Stimulated activated CD4-positive, alpha-beta T cell treated with anti-CD3 and anti-CD28 coated beads, Interleukin-4, amount 100 ng/mL, for 48 hours (primary cell): ENCODE measurements around the gene PBXIP1.
A peak's percentile ranks its signal among the peaks of the same experiment; 100 is the strongest.
"Not testable (repeated sequence)": the region's sequence is repeated elsewhere in the genome, so short reads cannot be mapped to it uniquely, and the experiment has no call there.

ENCODE experiments used
- DNase-seq, 2 donors: peaks; one replicate each; pipeline ENCODE4 v3.0.0-alpha.2; 2020; ENCODE audit warnings: low read depth in 2 of 2

Gene PBXIP1

DNA sequence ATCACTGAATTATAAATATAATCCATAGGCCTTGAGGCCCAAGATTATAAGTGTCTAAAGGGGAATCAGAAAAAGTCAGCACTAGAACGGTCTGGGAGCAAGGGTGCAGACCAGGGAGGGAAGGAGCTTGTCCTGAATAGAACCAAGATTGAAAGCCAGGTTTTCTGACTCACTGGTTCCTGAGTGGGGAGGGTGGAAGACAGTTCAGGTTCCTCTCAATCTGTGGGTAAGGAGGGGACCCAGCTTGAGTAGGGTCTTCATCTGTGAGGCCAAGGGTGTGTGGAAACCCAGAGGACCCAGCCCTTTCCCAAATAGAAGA, 38.3 kb upstream of the PBXIP1 start:
- no peak for DNase-seq

DNA sequence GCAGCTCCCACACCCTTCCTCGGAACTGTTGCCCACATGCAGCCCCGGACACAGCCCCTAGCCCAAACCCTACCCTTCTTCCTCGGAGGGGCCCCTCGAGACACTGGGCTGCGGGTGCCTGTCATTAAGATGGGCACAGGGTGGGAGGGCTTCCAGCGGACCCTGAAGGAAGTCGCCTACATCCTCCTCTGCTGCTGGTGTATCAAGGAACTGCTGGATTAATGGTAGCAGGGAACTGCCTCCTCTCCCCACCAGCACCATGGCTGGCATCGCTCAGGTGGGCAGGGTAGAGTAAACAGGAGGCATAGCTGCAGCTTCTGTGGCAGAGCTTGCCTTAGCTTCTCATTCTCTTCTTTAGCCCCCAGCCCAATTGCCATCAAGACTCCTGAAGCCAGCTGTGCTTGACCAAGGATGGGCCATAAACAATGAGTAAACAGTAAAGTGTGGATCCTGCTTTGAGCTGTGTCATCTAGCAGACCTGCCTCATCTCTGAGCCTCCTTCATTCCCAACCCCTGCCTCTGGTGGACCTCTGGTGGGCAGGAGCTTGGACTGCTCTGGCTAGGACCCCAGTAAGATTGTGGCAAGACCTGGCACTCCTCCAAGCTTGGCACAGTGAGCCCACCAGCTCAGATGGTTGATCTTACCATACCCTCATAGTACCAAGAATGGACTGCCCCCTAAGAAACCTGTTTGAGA, 37.8 kb upstream of the PBXIP1 start, which contains the start of gene LENEP:
Gene LENEP (plus strand): TSS at position 15 of the 697 bp plus-strand sequence. CDS start 22 bp downstream, at position 37.
- no peak for DNase-seq

DNA sequence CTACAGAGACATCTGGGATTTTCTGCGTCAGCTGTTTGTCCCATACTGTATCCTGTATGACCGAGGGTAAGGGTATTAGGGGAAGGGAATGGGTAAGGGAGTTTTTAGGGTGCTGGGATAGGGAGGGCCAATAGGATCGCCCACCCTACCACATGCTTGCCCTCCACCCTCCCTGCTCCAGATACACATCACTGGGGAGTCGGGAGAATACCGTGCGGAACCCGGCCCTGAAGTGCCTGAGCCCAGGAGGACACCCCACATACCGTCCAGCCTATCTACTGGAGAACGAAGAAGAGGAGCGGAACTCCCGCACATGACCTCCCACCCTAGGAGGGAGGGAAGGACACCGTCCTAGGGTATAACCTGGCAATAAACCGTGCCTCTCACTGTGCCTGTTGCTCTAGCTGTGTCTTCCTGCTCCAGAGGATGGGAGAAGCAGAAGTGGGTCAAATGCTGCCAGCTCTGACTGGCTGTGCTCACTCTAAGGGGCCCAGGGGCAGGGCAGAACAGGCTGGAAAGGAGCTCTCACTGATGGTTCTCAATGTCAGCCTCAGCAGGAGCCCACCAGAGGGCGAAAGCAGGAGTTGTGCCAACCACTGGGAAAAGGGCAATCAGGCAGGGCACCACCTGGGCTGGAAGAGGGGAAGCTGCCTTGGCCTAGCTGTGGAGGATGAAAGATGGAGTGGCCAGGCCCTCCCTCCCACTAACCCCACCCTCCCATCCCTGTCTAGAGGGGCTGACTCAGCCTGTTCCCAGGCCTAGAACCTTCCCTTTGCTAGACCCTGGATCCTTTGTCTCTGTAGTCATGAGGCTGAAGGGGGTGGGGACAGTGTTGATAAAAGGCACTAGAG, 37.0 kb upstream of the PBXIP1 start:
- DNase-seq = no peak

DNA sequence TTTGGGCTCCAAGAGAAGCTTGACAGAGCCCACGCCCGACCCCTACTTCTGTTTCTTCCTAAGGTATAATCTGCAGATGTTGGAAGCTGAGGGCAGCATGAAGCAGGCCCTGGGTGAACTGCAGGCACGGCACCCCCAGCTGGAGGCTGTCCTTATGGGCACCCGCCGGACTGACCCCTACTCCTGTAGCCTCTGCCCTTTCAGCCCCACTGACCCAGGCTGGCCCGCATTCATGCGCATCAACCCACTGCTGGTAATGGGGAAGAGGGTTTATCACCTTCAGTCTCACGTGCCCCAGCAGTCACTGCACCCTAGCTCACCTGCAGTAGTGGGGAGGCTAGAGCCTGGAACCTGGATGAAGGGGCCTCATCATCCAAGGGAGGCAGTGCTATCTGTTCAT, 34.4 kb upstream of the PBXIP1 start:
- DNase-seq = no peak

DNA sequence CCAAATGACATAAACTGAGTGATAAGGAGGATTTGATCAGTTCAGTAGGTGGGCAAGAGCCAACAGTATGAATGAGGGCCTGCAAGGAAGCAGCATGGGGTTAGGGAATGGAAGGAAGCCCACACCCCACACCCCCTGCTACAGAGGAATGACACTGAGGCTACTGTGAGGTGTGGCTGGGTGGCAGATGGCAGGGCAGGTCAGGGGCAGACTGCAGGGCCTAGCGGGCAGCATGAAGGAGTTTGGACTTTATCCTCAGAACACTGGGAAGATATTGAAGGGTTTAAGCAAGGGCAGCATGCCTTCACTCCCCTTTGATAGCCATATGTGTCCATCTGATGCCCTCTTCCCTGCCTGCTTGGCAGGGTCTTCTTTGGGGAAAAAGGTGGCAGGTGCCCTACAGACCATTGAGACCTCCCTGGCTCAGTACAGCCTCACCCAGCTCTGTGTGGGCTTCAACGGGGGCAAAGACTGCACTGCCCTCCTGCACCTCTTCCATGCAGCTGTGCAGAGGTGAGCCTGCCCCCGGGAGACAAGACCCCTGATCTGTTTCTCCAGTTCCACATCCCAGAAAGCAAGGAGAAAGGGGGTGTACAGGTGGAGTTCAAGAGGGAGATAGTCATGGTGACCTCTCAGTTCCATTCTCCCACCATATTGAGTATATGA, 33.4 kb upstream of the PBXIP1 start:
- DNase-seq = no peak

DNA sequence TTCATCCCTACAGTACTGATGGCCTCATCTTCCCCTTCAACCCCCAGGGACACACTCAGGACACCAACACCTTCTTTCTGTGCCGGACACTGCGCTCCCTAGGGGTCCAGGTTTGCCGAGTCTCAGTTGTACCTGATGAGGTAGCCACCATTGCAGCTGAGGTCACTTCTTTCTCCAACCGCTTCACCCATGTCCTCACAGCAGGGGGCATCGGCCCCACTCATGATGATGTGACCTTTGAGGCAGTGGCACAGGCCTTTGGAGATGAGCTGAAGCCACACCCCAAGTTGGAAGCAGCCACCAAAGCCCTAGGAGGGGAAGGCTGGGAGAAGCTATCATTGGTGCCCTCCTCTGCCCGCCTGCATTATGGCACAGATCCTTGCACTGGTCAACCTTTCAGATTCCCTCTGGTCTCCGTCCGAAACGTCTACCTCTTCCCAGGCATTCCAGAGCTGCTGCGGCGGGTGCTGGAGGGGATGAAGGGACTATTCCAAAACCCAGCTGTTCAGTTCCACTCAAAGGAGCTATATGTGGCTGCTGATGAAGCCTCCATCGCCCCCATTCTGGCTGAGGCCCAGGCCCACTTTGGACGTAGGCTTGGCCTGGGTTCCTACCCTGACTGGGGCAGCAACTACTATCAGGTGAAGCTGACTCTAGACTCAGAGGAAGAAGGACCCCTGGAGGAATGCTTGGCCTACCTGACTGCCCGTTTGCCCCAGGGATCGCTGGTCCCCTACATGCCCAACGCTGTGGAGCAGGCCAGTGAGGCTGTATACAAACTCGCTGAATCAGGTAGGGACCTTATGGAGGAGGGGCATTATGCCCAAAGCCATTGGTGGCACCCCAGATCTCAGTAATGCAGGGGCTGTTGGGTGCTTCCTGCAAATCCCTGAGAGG, 32.4 kb upstream of the PBXIP1 start:
- no peak for DNase-seq

DNA sequence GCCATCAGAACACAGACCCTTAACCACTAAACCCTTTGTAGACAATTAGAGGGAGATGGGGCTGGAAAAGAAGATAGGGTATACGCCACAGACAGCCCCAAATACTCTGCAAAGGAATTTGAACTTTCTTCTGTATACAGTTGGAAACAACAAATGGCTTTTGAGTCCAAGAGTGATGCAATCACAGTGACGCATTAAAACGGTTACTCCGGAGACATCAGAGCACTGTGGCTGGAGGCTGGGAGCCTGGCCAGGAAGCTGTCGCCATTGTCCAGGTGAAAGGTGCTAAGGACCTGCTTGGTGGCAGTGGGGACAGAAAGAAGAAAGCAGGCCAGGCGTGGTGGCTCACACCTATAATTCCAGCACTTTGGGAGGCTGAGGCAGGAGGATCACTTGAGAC, 31.4 kb upstream of the PBXIP1 start:
- DNase-seq = no peak

DNA sequence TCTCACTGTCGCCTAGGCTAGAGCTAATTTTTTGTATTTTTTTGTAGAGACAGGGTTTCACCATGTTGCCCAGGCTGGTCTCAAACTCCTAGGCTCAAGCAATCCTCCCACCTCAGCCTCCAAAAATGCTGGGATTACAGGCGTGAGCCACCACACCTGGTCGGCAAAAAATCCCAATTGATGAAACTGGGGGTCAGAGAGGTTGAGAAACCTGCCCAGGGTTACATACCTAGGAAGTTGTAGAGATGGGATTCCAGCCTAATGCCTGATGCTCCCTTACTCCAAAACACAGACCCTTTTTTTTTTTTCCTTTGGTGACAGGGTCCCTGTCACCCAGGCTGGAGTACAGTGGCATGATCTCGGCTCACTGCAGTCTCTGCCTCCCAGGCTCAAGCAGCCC, 30.8 kb upstream of the PBXIP1 start:
- not testable (repeated sequence) for DNase-seq

DNA sequence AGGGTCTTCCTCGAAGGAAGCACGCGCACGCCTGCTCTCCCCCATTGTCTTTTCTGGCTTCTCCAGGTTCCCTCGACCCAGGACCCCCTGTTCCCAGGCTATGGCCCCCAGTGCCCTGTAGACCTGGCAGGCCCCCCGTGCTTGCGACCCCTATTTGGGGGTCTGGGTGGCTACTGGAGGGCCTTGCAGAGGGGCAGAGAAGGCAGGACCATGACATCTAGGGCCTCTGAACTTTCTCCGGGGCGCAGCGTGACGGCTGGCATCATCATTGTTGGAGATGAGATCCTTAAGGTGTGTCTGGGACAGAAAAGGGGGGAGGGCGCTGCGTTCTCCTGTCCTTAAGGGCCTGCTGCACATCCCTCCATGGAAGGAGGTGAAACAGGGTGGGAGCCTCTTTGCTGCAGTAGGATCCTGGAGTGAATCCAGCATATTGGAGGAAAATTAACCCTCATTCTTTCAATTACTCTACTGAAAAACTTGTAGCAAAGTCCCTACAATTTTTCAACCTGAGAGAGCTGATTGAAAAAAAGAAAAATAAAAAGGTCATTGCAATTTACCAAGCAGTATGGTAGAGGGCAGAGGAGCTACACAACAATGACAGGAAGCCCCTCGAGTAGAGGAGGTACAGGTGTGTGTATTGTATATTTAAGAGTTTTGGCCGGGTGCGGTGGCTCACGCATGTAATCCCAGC, 28.0 kb upstream of the PBXIP1 start:
- DNase-seq = no peak

DNA sequence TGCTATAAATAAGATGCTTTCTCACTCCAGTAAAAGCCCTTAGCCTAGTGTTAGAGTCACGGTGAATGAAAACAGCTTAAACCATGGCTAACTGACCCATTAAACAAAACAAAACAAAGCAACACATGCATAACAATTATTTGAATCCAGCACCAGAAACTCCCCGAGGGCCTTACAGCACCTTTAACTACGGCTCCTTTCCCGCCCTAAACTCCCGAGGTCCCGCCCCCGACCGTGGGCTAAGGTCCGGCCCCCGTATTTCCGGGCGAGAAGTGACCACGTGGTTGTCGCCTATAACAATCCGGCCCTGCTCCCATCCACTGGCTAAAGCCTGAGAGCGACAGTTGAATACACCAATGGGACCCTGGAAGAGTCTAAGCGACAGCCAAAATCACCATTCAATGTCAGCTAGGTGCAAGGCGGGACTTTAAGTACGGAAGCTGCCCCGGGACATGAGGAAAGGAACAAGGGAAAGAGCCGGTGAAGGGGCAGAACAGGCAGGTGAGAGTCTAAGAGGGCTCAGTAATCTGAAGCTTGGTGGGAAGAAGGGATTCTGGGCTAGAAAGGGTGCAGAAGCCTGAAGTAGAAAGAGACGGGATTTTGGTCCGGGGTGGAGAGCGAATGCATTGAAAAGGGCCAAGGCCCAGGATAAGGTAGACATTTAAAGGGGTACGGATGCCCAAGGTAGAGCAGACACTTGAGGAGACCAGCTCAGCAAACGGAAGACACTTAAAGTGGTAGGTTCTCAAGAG, 27.2 kb upstream of the PBXIP1 start, which contains the start of gene FLAD1:
Gene FLAD1 (plus strand): TSS at position 448 of the 752 bp plus-strand sequence. CDS start 351 bp downstream, outside the sequence.
- peak; percentile 92 to 97 for DNase-seq

DNA sequence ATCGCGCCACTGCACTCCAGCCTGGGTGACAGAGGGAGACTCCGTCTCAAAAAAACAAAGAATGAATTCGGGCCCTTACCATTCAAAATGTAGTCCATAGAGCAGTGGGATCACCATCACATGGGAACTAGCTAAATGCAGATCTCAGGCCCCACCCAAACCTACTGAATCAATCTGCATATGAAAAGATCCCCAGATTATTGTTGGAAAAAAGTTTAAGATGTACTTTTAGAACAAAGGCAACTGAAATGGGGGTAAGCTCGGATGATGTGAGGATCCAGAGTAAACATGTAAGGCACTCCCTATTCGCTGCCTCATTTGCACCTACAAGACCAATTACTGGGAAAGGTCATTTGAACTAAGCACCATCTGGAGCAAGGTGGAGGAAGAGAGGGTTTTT, 26.4 kb upstream of the PBXIP1 start:
- no peak for DNase-seq

DNA sequence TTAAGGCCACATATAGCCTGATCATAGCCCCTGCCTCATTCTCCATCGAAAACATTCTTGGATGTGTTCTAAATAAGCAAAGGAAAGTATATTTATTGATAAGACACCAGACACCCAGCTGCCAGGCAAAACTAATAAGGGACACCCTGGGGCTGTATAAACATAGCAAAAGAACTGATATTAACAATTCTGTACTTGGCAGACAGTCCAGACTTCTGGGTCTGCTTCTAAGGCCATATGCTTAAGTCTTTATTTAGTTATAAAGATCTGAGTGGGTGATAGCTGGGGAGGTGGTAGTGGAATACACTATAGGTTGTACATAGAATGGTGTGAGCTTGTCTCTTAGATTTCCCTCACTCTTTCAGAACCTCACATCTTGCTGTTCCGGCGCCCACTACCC, 22.5 kb upstream of the PBXIP1 start:
- DNase-seq = no peak

DNA sequence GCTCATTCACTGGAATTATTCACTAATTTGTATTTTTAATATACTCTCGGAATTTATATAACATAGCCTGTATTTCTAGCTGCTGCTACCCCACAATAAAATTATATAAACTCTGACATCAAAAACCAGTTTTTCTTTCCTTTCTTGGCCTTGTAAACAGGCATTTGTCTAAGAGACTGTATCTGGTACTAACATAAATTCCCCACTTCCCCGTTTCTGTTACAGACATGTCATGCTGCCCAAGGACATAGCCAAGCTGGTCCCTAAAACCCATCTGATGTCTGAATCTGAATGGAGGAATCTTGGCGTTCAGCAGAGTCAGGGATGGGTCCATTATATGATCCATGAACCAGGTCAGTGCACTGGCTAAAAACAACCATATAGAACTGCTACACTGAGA, 21.9 kb upstream of the PBXIP1 start:
- not testable (repeated sequence) for DNase-seq

DNA sequence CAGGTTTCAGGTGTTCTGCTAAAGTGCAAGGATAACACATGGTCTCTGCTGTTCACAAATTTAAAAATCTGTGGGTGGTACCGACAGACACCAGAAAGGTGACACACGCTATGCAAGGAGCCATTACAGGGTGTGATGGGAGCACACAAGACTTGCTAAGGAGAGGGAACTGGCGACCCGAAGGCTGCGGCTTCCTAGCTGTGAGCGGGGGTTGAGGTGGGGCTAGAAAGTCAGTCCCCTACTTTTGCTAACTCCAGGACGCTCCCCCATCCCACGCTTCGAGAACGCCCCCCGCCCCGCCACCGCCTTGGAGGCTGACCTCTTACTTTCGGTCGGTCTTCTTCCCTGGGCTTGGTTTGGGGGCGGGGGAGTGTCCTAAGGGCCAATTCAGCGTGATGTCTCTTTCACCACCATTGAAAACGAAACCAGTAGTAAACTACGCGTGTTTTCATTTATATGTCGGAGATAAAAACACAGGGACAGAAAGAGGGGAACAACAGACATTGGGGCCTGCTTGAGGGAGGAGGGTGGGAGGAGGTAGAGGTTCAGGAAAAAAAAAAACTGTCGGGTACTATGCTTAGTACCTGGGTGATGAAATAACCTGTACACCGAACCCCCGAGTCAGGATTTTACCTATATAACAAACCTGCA, 19.6 kb upstream of the PBXIP1 start:
- peak; percentile 45 to 57 for DNase-seq

DNA sequence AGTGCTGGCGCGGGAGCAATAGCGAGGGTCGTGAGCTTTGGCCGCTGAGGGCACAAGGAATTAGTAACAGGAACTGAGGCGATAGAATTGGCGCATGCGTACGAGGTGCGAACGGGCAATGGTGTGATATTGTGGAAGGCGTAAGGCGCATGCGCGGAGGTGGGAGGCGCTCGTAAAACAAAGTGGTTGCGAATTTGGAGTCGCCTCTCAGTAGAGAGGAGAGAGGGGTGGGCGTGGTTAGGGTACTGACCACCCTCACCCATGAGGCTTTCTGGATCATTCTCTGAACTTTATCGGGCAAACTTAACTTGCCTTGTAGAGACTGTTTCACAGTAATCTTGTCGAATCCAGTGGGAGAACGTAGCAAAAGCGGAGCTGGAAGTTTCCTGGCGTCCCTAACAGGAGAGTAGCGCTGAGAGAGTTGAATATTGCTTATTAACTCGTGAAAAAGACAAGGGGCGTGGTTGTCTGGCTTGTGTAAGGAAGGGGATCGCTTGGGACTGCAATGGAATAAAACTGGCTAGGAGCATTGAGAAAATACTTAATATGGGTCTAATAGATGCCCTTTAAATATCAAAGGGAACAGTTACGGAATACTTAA, 19.0 kb upstream of the PBXIP1 start:
- peak; percentile 88 to 91 for DNase-seq

DNA sequence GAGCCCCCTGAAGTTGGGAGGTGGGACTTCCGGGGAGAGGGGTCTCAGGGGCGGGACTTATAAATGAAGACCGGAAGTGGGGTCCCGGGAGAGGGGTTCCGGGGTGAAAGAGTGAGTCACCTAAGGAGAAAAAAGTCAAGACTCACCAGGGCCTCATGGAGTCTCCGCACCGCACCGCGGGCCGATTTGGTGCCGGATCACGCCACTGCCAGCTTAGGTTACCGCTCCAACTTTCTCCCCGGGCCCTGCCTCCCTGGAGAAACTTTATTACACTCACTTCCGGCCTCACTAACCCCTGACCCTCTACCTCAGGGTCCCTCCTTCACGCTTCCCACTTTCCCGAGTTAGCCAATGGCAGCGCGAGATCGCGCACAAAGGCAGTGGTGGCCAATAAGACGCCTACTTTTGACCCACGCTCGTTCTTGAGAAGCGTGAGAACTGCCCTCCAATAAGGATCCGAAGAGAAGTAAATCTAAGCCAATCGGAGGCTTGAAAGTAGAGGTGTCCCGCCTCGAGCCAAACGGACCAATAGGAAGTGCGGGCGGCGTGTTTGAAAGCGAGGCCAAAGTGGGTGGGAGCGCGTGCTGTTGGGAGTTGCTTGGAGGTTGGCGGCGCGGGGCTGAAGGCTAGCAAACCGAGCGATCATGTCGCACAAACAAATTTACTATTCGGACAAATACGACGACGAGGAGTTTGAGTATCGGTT, 18.4 kb upstream of the PBXIP1 start, which contains the start of gene CKS1B:
Gene CKS1B (plus strand): TSS at position 580 of the 706 bp plus-strand sequence. CDS start 65 bp downstream, at position 645.
- peak; percentile 88 to 94 for DNase-seq

DNA sequence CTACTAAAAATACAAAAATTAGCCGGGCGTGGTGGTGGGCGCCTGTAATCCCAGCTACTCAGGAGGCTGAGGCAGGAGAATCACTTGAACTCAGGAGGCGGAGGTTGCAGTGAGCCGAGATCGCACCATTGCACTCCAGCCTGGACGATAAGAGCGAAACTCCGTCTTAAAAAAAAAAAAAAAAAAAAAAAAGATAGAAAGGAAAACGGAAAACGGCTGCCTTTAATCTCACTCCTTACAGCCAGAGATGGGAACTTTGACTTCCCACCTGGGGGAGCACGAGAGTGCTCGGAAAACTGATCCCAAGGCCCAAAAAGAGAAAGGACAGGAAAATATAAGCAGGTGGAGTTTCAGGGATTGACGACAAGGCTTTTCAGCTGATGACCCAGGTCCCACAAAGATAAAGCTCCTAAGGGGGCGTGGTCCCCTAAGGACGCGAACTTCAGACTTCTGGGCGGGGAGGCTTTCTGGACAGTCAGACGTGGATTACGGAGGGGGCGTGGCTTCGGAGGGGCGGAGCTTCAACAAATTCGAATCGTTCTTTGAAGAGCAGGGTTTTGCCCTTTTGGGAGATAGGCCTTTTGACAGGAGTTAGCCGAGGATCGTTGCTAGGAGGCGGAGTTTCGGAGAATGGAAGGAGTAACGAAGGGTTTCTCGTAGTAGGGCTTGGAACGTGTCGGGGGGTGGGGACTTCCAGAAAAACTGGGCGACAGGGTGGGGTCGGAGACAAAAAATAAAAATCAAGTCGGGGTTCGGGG, 17.6 kb upstream of the PBXIP1 start:
- peak; percentile 95 to 97 for DNase-seq
